A549 treated with CpdA at 1 μM for 4 hours (cell line): ENCODE measurements around the gene LST1. TPM values are rescaled to one million over a fixed set of nuclear protein-coding genes. Genes with fewer than 3 reads are reported as not detected.

Experiments used
- total RNA-seq: library from RNA; stranded (reverse); fragments of 200-300 nt; extraction: Qiagen RNA extraction; gene quantifications from 5 replicates; pipeline ENCODE4 v1.2.3, GENCODE V29; 2022; ENCODE audit warnings: low read depth

The LST1 gene
- total RNA-seq = 0.26 to 0.49 TPM (median 0.37 TPM) in 3 of 5 replicates, not detected in the others

DNA sequence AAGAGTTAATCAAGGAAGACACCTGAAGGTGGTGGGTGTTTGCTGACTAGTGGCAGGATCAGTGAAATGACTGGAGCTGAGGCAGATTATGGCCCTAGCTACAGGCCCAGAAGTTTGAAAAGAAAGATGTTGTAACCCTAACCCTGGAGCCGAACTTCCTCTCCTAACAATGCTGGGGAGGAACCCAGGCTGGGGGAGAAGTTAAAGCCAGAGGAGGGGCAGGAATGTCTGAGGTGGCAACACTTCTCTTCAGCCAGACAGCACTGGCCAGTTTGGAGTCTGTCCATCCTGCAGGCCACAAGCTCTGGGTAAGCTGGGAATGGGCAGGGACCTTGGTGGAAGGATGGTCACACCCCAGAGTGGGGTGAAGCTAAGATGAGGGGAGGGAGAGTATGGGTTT is at the start of gene LST1:
Gene LST1 (plus strand): TSS at position 270 of the 400 bp plus-strand sequence. CDS start 1,023 bp downstream, outside the sequence.

DNA sequence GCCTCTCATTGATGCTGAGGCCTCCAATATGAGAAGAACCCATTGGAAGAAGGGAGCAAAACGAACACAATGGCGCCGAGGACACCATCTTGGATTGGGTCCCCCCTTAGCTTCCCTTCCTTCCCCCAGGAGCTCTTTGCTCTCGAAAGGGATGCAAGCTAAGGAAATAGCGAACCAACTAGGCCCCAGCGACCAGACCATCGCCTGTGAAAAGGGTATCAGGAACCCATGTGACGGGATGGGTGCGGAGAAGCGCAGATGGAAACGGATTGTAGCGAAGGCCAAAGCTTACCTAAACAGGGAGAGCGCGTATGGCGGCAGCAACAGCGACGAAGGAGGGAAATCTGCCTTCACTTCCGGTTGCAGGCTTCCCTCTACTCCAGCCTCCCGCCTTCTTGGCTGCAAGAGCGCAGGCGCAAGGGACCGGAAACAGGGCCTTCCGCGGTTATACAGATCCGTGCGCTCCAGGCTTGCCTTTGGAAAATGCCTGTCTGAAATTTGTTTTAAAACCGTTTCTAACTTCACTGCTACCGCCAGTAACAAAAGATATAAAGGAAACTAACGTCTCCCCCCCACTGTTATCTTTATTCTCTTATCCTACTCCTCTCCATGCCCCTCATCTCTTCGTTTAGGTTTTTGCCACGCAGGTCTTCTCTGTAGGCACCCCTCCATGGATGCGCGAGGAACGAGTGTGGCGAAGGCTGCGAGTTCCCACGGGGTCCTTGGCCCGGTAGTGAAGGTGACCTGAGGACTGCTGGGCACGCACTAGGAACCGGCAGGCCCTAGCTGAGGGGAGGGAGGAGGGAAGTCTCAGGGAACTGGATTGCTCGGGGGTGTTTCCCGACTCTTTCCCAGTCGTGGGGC is 44.2 kb upstream of the LST1 start, which contains the start of gene DDX39B:
Gene DDX39B (minus strand): TSS at position 346 of the 864 bp plus-strand sequence. CDS start 1,471 bp downstream, outside the sequence.

DNA sequence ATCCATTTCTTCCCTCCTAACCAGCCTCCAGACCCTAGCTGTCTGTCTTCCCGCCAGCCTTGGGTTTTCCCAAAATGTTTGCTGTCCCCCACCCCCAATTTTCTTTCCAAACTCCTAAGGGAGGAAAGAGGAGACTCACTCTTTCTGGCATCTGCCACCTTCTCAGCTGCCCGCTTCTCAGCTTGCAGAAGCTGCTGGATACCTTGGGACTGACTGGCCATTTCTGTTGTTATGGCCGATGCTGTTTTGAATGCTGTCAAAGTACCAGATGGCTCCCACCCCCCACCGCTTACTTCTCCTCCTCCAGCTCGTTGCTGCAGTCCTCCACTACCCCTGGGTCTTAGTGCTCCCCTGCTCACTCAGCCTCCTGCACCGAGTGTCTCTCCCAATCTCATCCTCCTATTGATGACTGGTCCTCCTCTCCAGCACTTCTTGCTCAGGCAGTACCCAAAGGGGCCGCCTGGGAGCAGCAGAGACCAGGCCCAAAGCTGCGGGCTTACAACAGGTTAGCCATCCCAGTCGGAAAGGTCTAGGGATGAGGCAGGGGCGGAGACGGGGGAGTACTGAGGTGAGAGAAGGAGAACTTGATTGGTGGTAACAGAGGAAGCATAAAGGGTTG is 39.6 kb upstream of the LST1 start, which contains the start of gene ATP6V1G2:
Gene ATP6V1G2 (minus strand): TSS at position 270 of the 619 bp plus-strand sequence. CDS start 49 bp downstream, at position 221.

DNA sequence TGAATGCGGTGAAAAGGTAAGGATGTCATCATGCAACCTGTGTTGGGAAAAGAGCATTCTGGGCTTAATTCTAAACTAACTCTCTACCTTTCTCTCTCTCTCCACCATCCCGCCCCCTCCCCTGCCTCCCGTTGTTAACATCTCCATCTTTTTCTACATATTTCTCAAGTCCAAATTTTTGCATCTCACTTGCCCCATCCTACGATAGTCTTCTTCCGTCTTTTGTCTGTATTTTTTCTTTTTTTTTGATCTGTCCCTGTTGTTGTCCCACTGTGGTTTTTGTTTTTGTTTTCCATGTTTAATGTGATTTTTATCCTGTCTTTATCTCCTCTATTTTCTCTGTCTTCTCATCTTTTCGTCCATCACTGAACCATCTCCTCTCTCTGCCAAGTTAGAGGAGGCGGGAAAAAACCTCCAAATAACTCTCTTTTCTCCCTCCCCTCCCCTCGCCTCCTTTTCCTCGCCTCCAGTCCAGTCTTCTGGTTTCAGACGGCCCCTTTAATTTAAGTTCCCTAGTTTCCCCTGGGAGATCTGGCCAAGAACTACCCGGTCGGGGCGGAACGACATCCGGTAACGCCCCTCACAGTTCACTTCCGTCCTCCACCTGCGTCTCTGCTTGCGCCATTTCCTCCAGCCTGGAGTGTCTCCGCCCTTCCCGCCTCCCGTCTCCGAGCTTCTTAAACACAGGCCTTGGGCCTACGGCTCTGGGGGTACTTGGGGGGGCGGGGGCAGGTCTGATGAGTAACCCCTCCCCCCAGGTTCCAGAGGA is 38.9 kb upstream of the LST1 start, which contains the start of gene NFKBIL1:
Gene NFKBIL1 (plus strand): TSS at position 651 of the 769 bp plus-strand sequence. CDS start 87 bp downstream, at position 738.

DNA sequence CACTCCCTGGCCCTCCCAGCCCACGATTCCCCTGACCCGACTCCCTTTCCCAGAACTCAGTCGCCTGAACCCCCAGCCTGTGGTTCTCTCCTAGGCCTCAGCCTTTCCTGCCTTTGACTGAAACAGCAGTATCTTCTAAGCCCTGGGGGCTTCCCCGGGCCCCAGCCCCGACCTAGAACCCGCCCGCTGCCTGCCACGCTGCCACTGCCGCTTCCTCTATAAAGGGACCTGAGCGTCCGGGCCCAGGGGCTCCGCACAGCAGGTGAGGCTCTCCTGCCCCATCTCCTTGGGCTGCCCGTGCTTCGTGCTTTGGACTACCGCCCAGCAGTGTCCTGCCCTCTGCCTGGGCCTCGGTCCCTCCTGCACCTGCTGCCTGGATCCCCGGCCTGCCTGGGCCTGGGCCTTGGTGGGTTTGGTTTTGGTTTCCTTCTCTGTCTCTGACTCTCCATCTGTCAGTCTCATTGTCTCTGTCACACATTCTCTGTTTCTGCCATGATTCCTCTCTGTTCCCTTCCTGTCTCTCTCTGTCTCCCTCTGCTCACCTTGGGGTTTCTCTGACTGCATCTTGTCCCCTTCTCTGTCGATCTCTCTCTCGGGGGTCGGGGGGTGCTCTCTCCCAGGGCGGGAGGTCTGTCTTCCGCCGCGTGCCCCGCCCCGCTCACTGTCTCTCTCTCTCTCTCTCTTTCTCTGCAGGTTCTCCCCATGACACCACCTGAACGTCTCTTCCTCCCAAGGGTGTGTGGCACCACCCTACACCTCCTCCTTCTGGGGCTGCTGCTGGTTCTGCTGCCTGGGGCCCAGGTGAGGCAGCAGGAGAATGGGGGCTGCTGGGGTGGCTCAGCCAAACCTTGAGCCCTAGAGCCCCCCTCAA is 13.8 kb upstream of the LST1 start, which contains the start of gene LTA:
Gene LTA (plus strand): TSS at position 249 of the 871 bp plus-strand sequence. CDS start 454 bp downstream, at position 703.

DNA sequence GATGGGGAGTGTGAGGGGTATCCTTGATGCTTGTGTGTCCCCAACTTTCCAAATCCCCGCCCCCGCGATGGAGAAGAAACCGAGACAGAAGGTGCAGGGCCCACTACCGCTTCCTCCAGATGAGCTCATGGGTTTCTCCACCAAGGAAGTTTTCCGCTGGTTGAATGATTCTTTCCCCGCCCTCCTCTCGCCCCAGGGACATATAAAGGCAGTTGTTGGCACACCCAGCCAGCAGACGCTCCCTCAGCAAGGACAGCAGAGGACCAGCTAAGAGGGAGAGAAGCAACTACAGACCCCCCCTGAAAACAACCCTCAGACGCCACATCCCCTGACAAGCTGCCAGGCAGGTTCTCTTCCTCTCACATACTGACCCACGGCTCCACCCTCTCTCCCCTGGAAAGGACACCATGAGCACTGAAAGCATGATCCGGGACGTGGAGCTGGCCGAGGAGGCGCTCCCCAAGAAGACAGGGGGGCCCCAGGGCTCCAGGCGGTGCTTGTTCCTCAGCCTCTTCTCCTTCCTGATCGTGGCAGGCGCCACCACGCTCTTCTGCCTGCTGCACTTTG is 10.7 kb upstream of the LST1 start, which contains the start of gene TNF:
Gene TNF (plus strand): TSS at position 231 of the 567 bp plus-strand sequence. CDS start 177 bp downstream, at position 408.

DNA sequence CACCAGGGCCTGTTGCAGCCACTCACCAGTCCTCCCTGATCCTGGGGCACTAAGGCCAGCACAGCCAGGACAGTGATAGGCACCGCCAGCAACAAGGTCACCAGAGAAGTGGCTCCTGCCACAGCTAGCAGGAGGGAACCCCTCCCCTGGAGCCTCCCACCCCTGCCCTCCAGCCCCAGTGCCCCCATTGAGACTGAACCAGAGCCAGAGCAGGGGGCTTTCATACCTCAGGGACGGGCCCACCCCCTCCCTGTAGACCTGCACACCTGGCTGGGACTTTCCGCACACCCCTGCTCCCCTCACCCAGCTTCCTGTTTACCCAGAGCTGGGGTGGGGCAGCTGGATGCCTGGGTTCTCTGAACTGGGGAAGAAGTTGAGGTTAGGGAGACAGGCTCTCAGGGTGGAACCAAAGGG is 3.8 kb upstream of the LST1 start, which contains the start of gene LTB:
Gene LTB (minus strand): TSS at position 195 of the 414 bp plus-strand sequence. CDS start 7 bp downstream, at position 188.

DNA sequence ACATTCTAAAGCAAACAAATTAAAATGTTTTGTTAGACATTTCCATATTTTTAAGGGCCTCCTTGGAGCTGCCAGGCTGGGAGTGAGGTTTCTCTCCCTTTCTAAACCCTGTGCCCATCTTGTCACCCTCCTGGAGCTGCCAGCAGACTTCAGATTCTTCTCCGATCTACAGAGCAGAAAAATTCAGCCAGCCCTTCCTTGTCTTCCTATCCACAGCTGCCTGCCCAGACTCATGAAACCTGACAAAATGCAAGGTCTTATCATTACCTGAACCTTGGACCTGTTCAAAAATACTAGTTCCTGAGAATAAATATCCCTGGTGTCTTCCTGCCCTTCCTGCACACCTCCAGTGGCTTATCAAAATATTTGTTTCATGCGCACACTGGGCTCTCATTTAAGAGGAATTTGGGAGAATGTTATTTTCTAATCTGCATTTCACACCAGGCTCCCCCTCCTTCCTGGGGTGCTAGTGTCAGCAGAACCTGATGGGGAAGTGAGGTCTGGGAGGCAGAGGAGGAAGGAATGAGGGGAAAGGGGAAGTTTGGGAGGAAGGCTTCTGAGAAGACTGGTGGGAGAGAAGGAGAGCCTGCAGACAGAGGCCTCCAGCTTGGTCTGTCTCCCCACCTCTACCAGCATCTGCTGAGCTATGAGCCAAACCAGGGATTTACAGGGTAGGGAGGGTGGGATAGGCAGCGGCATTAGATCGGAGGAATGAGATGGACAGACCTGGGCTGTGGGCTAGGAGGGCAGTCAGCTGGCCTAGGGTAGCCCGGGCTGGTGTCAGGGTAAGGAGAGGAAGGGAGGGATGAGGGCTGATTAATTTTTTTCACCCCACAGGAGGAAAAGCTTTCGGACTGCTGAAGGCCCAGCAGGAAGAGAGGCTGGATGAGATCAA is 28.9 kb downstream of the LST1 start, which contains the start of gene AIF1:
Gene AIF1 (plus strand): TSS at position 551 of the 895 bp plus-strand sequence. CDS start 96 bp downstream, at position 647.

DNA sequence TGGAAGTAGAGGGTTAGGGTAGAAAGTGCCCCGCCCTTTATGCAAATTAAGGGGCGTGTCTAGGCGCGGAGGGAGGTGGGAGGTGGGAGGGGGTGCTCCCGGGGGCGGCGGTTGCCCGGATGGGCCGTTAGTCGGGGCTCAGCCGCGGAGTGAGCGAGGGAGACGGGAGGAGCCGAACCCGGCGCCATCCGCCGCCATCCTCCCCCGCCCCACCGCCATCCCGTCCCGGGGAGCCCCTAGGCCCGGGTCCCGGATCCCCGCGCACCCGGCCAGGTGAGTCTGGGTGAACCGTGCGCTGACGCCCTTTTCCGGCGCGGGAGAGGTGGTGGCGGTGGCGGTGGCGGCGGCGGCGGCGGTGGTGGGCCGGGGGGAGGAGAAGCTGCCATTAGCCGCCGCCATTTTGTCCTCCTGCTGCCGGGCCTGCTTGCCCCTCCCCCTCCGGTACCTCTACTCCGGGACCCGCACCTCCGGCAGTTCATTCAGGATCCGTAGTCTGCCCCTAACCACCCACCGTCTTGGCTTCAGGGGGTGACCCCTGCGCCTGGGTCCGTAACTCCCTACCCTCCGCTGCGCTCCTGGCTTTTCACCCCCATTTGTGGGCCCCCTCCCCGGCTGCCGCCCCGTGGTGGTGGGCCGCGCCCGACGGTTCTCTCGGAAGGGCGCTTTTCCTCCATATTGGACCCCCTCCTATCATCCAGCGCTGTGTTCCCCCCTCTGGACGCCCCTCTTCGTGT is 34.7 kb downstream of the LST1 start, which contains the start of gene PRRC2A:
Gene PRRC2A (plus strand): TSS at position 130 of the 734 bp plus-strand sequence. CDS start 2,075 bp downstream, outside the sequence.

Other genes starting within 250 kb of the LST1 start
- gene HLA-B, start 229.1 kb upstream of the LST1 start, total RNA-seq = 15.2 to 27.1 TPM (median 25.9 TPM) in 5 replicates
- 27.2 to 29.6 TPM (median 28.7 TPM) in 5 replicates for gene MICA, start 182.7 kb upstream of the LST1 start, total RNA-seq
- gene MICB, start 88.1 kb upstream of the LST1 start, total RNA-seq = 6.6 to 8.6 TPM (median 7.7 TPM) in 5 replicates
- gene MCCD1, start 57.3 kb upstream of the LST1 start, total RNA-seq = not detected in 5 replicates
- 313 to 396 TPM (median 382 TPM) in 5 replicates for gene DDX39B, start 44.3 kb upstream of the LST1 start, total RNA-seq
- 0.57 to 0.77 TPM (median 0.63 TPM) in 5 replicates for gene ATP6V1G2, start 39.7 kb upstream of the LST1 start, total RNA-seq
- 9.5 to 12.2 TPM (median 10.6 TPM) in 5 replicates for gene NFKBIL1, start 38.7 kb upstream of the LST1 start, total RNA-seq
- gene LTA, start 14.0 kb upstream of the LST1 start, total RNA-seq = 0.08 to 0.13 TPM (median 0.10 TPM) in 3 of 5 replicates, not detected in the others
- gene TNF, start 10.7 kb upstream of the LST1 start, total RNA-seq = 0.06 to 0.13 TPM (median 0.07 TPM) in 3 of 5 replicates, not detected in the others
- 0.27 to 0.39 TPM (median 0.35 TPM) in 5 replicates for gene LTB, start 3.9 kb upstream of the LST1 start, total RNA-seq
- gene NCR3, start 6.7 kb downstream of the LST1 start, total RNA-seq = not detected in 5 replicates
- not detected in 5 replicates for gene AIF1, start 29.0 kb downstream of the LST1 start, total RNA-seq
- 70.6 to 97.9 TPM (median 90.8 TPM) in 5 replicates for gene PRRC2A, start 34.4 kb downstream of the LST1 start, total RNA-seq
- 115 to 151 TPM (median 145 TPM) in 5 replicates for gene BAG6, start 66.4 kb downstream of the LST1 start, total RNA-seq
- gene APOM, start 69.6 kb downstream of the LST1 start, total RNA-seq = 1.8 to 4.8 TPM (median 3.2 TPM) in 5 replicates
- 10.5 to 13.0 TPM (median 12.2 TPM) in 5 replicates for gene C6orf47, start 74.5 kb downstream of the LST1 start, total RNA-seq
- 9.3 to 14.1 TPM (median 12.7 TPM) in 5 replicates for gene GPANK1, start 78.7 kb downstream of the LST1 start, total RNA-seq
- gene CSNK2B, start 79.8 kb downstream of the LST1 start, total RNA-seq = 168 to 184 TPM (median 180 TPM) in 5 replicates
- gene LY6G5B, start 83.7 kb downstream of the LST1 start, total RNA-seq = 3.6 to 6.3 TPM (median 5.0 TPM) in 5 replicates
- gene LY6G5C, start 94.8 kb downstream of the LST1 start, total RNA-seq = 0.51 to 2.4 TPM (median 1.4 TPM) in 5 replicates
- 15.6 to 21.2 TPM (median 19.2 TPM) in 5 replicates for gene ABHD16A, start 117.0 kb downstream of the LST1 start, total RNA-seq
- not detected in 5 replicates for gene LY6G6F, start 120.6 kb downstream of the LST1 start, total RNA-seq
- not detected in 5 replicates for gene LY6G6D, start 129.1 kb downstream of the LST1 start, total RNA-seq
- gene LY6G6C, start 135.5 kb downstream of the LST1 start, total RNA-seq = 0.11 TPM in 1 of 5 replicates, not detected in the others
- not detected in 5 replicates for gene MPIG6B, start 137.1 kb downstream of the LST1 start, total RNA-seq
- 25.6 to 30.4 TPM (median 28.7 TPM) in 5 replicates for gene DDAH2, start 143.0 kb downstream of the LST1 start, total RNA-seq
- gene CLIC1, start 150.3 kb downstream of the LST1 start, total RNA-seq = 495 to 530 TPM (median 516 TPM) in 5 replicates
- 12.1 to 16.5 TPM (median 15.1 TPM) in 5 replicates for gene MSH5, start 153.7 kb downstream of the LST1 start, total RNA-seq
- 3.6 to 5.9 TPM (median 4.7 TPM) in 5 replicates for gene SAPCD1, start 176.4 kb downstream of the LST1 start, total RNA-seq
- gene VWA7, start 191.1 kb downstream of the LST1 start, total RNA-seq = 0.61 to 2.0 TPM (median 1.5 TPM) in 5 replicates
- 50.8 to 60.2 TPM (median 57.2 TPM) in 5 replicates for gene VARS1, start 209.5 kb downstream of the LST1 start, total RNA-seq
- gene LSM2, start 220.7 kb downstream of the LST1 start, total RNA-seq = 49.7 to 68.8 TPM (median 64.6 TPM) in 5 replicates
- gene HSPA1L, start 229.0 kb downstream of the LST1 start, total RNA-seq = 1.3 to 2.2 TPM (median 2.1 TPM) in 5 replicates
- 218 to 535 TPM (median 388 TPM) in 5 replicates for gene HSPA1A, start 229.3 kb downstream of the LST1 start, total RNA-seq
- 167 to 379 TPM (median 289 TPM) in 5 replicates for gene HSPA1B, start 241.5 kb downstream of the LST1 start, total RNA-seq